ENCODE measurements around the gene ETV1. TPM values are rescaled to one million over a fixed set of nuclear protein-coding genes. Genes with fewer than 3 reads are reported as not detected.

ETV1 gene
- total RNA-seq, 4 donors from 2014 or later, result 2.0 to 32.9 (median 3.0) TPM; not detected in 1

DNA sequence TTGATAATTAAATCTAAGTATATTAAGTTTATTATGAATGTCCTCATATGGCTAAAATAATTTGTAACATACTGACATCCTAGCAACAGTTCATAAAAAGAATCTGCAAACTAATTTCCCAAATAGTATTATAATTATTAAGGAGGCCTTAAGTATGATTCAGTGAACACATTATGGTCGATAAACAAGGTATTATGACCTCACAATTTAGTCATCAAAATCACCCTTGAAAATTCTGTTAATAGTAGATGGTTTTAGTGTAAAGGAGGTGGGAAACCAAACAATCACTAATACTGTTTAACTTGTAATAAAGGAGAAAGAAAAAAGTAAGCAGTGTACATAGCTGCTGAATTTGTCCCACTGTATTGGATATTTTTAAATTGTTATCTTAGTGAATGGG lies 2.1 kb downstream of the ETV1 start:
- in situ Hi-C loops (cut with MboI; ENCODE audit: low pct_ligation_motif_present in 1 of 4, low pct_unique_long_range_greater_than_20kb in 1 of 4, low sequenced_read_pairs in 3 of 4), result no loop called here
- Histone ChIP-seq H3K27ac (no peak overlapping the region), H3K4me3 (no peak overlapping the region), H3K27me3 (peaks cover 7% of the 10 kb centered on the region), H3K4me1 (peaks cover 0 to 24% (median 11%) of the 10 kb centered on the region in 4 donors), H3K36me3 (no peaks in the 10 kb centered on the region), H3K9me3 (no peaks in the 10 kb centered on the region)
- 62 to 74% methylated on average over 1 of the region's 1 CpG for WGBS, 2 donors (ENCODE audit: low coverage in 1 of 2)
- intact Hi-C loops (cut with DNase I; ENCODE audit: low total_unique reads), result no loop called here
- DNase-seq, result no peak
- no peak for TF ChIP-seq POLR2AphosphoS5 (IDR thresholded peaks at IDR 0.05)
- no peak for TF ChIP-seq EP300 (IDR thresholded peaks at IDR 0.05; ENCODE audit: low read depth)
- no peak for TF ChIP-seq POLR2A (IDR thresholded peaks at IDR 0.05)
- TF ChIP-seq, protein P1, sequence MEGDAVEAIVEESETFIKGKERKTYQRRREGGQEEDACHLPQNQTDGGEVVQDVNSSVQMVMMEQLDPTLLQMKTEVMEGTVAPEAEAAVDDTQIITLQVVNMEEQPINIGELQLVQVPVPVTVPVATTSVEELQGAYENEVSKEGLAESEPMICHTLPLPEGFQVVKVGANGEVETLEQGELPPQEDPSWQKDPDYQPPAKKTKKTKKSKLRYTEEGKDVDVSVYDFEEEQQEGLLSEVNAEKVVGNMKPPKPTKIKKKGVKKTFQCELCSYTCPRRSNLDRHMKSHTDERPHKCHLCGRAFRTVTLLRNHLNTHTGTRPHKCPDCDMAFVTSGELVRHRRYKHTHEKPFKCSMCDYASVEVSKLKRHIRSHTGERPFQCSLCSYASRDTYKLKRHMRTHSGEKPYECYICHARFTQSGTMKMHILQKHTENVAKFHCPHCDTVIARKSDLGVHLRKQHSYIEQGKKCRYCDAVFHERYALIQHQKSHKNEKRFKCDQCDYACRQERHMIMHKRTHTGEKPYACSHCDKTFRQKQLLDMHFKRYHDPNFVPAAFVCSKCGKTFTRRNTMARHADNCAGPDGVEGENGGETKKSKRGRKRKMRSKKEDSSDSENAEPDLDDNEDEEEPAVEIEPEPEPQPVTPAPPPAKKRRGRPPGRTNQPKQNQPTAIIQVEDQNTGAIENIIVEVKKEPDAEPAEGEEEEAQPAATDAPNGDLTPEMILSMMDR (IDR thresholded peaks at IDR 0.05), result no peak

DNA sequence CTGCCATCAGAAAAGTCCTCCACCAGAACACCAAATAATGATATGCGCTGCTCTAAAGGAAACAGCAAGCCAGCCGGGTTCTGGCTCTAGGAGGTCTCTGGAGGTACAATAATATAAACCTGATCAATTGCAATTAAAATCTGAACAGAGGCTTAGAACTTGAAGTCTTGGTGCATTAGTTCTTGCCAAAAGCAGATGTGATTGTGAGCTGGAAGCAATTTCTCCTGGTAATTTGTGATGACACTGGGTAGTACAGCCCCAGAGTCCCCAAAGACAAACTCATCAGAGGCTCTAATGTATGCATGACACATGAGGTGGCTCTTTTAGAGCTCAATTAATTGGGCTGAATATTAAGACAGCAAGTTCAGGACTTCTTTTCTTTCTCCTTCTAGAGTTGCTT lies 3.3 kb downstream of the ETV1 start:
- Histone ChIP-seq H3K4me3 (no peak overlapping the region), H3K27me3 (peaks cover 7% of the 10 kb centered on the region), H3K4me1 (peaks cover 0 to 22% (median 11%) of the 10 kb centered on the region in 4 donors), H3K9me3 (no peaks in the 10 kb centered on the region), H3K36me3 (no peaks in the 10 kb centered on the region), H3K27ac (no peak overlapping the region)
- 82 to 83% methylated on average over 2 of the region's 2 CpGs for WGBS, 2 donors (ENCODE audit: low coverage in 1 of 2)
- TF ChIP-seq POLR2A (IDR thresholded peaks at IDR 0.05) (no peak), POLR2AphosphoS5 (IDR thresholded peaks at IDR 0.05) (no peak), EP300 (IDR thresholded peaks at IDR 0.05; ENCODE audit: low read depth) (no peak)
- TF ChIP-seq, protein P1 (IDR thresholded peaks at IDR 0.05), result no peak
- in situ Hi-C loops (cut with MboI; ENCODE audit: low pct_ligation_motif_present in 1 of 4, low pct_unique_long_range_greater_than_20kb in 1 of 4, low sequenced_read_pairs in 3 of 4) (no loop called here), intact Hi-C loops (cut with DNase I; ENCODE audit: low total_unique reads) (no loop called here)
- DNase-seq, result no peak

DNA sequence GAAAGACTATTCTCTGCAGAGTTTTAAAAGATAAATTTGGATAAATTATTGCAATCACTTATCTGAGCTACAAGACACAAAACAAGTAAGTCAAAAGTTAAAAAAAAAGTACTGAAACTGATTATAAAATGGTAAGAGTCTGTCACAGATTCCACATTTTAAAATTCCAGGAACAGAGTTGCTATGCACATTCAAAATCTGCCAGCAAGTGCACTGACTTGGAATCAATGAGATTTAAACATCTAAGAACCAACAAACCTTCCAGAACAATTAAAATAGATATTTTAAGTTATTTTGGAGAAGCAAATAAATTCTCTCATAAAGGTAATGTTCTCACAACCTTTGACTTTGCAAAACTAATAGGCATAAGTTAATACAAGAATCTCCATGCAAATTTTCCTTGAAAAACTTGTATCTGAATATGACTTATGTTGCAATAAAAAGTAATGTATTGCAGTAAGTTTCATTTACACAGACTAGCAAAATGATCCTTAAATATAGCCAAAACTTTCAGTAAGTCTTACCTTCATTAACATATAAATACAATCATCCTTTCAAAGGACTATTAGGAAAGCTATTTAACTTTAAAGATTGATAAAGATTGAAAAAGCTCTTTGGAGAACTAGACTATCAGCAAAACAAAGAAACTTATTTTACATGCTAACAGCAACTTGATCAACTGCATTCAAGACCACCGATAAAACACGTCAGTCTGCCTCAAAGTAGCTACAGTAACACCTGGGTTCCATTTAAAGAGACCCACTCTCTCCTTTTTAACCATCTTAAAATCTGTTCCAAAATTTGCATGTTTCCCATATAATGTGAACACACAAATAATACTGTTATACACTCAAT lies 4.4 kb downstream of the ETV1 start:
- peaks cover 7% of the 10 kb centered on the region for H3K27me3 ChIP-seq
- no peak for DNase-seq
- H3K27ac ChIP-seq, result no peak overlapping the region
- 72 to 96% methylated on average over 2 of the region's 2 CpGs for WGBS, 2 donors (ENCODE audit: low coverage in 1 of 2)
- H3K36me3 ChIP-seq, result no peaks in the 10 kb centered on the region
- TF ChIP-seq POLR2A (IDR thresholded peaks at IDR 0.05) (no peak), POLR2AphosphoS5 (IDR thresholded peaks at IDR 0.05) (no peak)
- TF ChIP-seq, protein P1 (IDR thresholded peaks at IDR 0.05), result no peak
- intact Hi-C loops (cut with DNase I; ENCODE audit: low total_unique reads), result no loop called here
- no peaks in the 10 kb centered on the region for H3K9me3 ChIP-seq
- in situ Hi-C loops (cut with MboI; ENCODE audit: low pct_ligation_motif_present in 1 of 4, low pct_unique_long_range_greater_than_20kb in 1 of 4, low sequenced_read_pairs in 3 of 4), result no loop called here
- no peak overlapping the region for H3K4me3 ChIP-seq
- peaks cover 3 to 30% (median 19%) of the 10 kb centered on the region in 4 donors for H3K4me1 ChIP-seq

DNA sequence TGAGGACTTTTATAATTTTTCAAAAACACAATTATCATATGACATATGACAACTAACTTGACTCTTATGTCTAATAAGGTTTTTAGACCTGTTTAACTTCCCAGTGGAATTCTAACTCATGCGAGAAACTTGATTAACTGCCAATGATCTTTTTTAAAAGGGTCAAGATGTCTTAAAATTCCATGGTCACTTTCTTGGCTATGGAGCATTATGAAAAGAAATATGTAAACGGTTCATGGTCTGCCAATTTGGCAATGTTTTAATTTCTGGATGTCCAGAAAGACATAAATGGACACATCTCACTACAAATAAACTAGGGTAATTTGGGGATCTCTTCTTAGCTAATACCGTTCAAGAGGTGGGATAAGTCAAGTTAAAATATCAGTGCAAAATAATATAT lies 5.4 kb downstream of the ETV1 start:
- in situ Hi-C loops (cut with MboI; ENCODE audit: low pct_ligation_motif_present in 1 of 4, low pct_unique_long_range_greater_than_20kb in 1 of 4, low sequenced_read_pairs in 3 of 4), result no loop called here
- intact Hi-C loops (cut with DNase I; ENCODE audit: low total_unique reads), result no loop called here
- H3K27ac ChIP-seq, result no peak overlapping the region
- peaks cover 3 to 25% (median 17%) of the 10 kb centered on the region in 4 donors for H3K4me1 ChIP-seq
- H3K27me3 ChIP-seq, result peaks cover 7% of the 10 kb centered on the region
- no peaks in the 10 kb centered on the region for H3K36me3 ChIP-seq
- no peak overlapping the region for H3K4me3 ChIP-seq
- WGBS, 2 donors (ENCODE audit: low coverage in 1 of 2), result 47 to 60% methylated on average over 2 to 3 of the region's 3 CpGs
- TF ChIP-seq EP300 (IDR thresholded peaks at IDR 0.05; ENCODE audit: low read depth) (no peak), POLR2AphosphoS5 (IDR thresholded peaks at IDR 0.05) (no peak), POLR2A (IDR thresholded peaks at IDR 0.05) (no peak)
- TF ChIP-seq, protein P1 (IDR thresholded peaks at IDR 0.05), result no peak
- DNase-seq, result no peak
- H3K9me3 ChIP-seq, result no peaks in the 10 kb centered on the region
